Gastrocnemius medialis (tissue), 4 donors: ENCODE data around the gene RSKR. TPM values are rescaled to one million over a fixed set of nuclear protein-coding genes. Genes with fewer than 3 reads are reported as not detected.
"Not testable (repeated sequence)": the region's sequence is repeated elsewhere in the genome, so short reads cannot be mapped to it uniquely, and the experiment has no call there.

Experiments used
- ATAC-seq, 2 donors: fragments of 150-250 bp; one replicate each; pipeline ENCODE4 v1.9.1; 2016
- DNase-seq, 2 donors: peaks; one replicate each; pipeline ENCODE4 v3.0.0-alpha.2; 2019
- H3K27ac ChIP-seq, 4 donors: fragments of 200-600 bp; sonication (generic); 1 replicate in 1 of 4; 2 replicates in 3 of 4; pipeline ENCODE4 v1.5.1; 2016 to 2018; ENCODE audit warnings: mild to moderate bottlenecking in 2 of 4, moderate library complexity in 1 of 4
- H3K27me3 ChIP-seq, 3 donors: fragments of 200-600 bp; sonication (generic) in 2 of 3; 1 replicate in 1 of 3; 2 replicates in 2 of 3; pipeline versions ENCODE4 v1.5.1 to v1.6.0; 2016 to 2019; ENCODE audit warnings: mild to moderate bottlenecking in 1 of 3, moderate library complexity in 1 of 3
- H3K36me3 ChIP-seq, 2 donors: fragments of 200-600 bp; sonication (generic) in 1 of 2; one replicate each; pipeline ENCODE4 v1.5.1; 2017 to 2018
- H3K4me1 ChIP-seq, 2 donors: fragments of 200-600 bp; sonication (generic) in 1 of 2; one replicate each; pipeline ENCODE4 v1.5.1; 2016 to 2017; ENCODE audit warnings: mild to moderate bottlenecking in 2 of 2
- H3K4me3 ChIP-seq, 4 donors: fragments of 200-600 bp; sonication (generic) in 3 of 4; 1 replicate in 1 of 4; 2 replicates in 3 of 4; pipeline ENCODE4 v1.5.1; 2016 to 2019; ENCODE audit warnings: mild to moderate bottlenecking in 2 of 4
- H3K9me3 ChIP-seq, 3 donors: fragments of 200-600 bp; sonication (generic) in 2 of 3; 1 replicate in 1 of 3; 2 replicates in 2 of 3; pipeline ENCODE4 v1.5.1; 2016 to 2019
- CTCF ChIP-seq, 5 experiments: fragments of 450-650 bp in 3 of 5; fragments of 200-600 bp in 2 of 5; sonication (generic) in 2 of 5; IDR thresholded peaks in 4 of 5; conservative IDR thresholded peaks in 1 of 5; 1 replicate in 4 of 5; 2 replicates in 1 of 5; pipeline ENCODE4 v1.5.1; 2016 to 2019; ENCODE audit warnings: antibody characterized with exemption in 5 of 5, mild to moderate bottlenecking in 3 of 5, moderate library complexity in 3 of 5
- POLR2A ChIP-seq, 2 donors: fragments of 450-650 bp; IDR thresholded peaks; one replicate each; pipeline ENCODE4 v1.6.1; 2017; ENCODE audit warnings: antibody characterized with exemption in 2 of 2, mild to moderate bottlenecking in 2 of 2, moderate library complexity in 2 of 2
- in situ Hi-C, 4 donors: fragments of 200-750 bp; cut with MboI; loops; one replicate each; pipeline versions ENCODE4 v1.15.0 to v1.8.0; 2017; ENCODE audit warnings: low sequenced_read_pairs in 4 of 4
- intact Hi-C: fragments of 100-400 bp; cut with DNase I; formaldehyde crosslinking; loops from one replicate; pipeline ENCODE4 v1.15.1; 2023; ENCODE audit warnings: low total_unique reads
- total RNA-seq, 4 donors: library from RNA; depleted of rRNA; stranded (reverse); fragments of >200 nt; gene quantifications; one replicate each; pipeline versions ENCODE4 v1.1.0 to v1.2.3, GENCODE V29; 2016

Gene RSKR
- total RNA-seq, 4 donors from 2014 or later: 1.8 to 10.1 (median 2.8) TPM

- H3K9me3 ChIP-seq, ATAC-seq, H3K27me3 ChIP-seq, DNase-seq, H3K4me3 ChIP-seq, intact Hi-C loops, H3K27ac ChIP-seq: not testable (repeated sequence)
- Histone ChIP-seq H3K36me3 (peaks cover 0 to 35% of the 10 kb centered on the region in 2 donors), H3K4me1 (peaks cover 17 to 21% of the 10 kb centered on the region in 2 donors)
- in situ Hi-C loops: loop anchor here in 1 of 4 donors (25.0 kb wide), 1 partner anchor 96 kb away; the partner anchor contains the start of genes PIGS and UNC119
Observed at GRCh38 chr17:28658342-28658741, 44.4 kb upstream of the RSKR start.

- Histone ChIP-seq H3K27me3 (no peaks in the 10 kb centered on the region), H3K4me1 (peaks cover 11 to 15% of the 10 kb centered on the region in 2 donors), H3K4me3 (no peak overlapping the region), H3K36me3 (peaks cover 0 to 38% of the 10 kb centered on the region in 2 donors), H3K27ac (no peak overlapping the region), H3K9me3 (no peaks in the 10 kb centered on the region)
- no peak for ATAC-seq
- intact Hi-C loops (no loop called here), in situ Hi-C loops (loop anchor here in 1 of 4 donors (25.0 kb wide), 1 partner anchor 95 kb away; the partner anchor contains the start of genes PIGS and UNC119)
- TF ChIP-seq CTCF (IDR thresholded peaks at IDR 0.05 in 4 of 5, conservative IDR thresholded peaks at IDR 0.05 in 1 of 5) (no peak), POLR2A (IDR thresholded peaks at IDR 0.05) (no peak)
- no peak for DNase-seq
Observed at GRCh38 chr17:28657756-28658155, 43.8 kb upstream of the RSKR start.

- Histone ChIP-seq H3K36me3 (peaks cover 0 to 57% of the 10 kb centered on the region in 2 donors), H3K4me1 (peaks cover 0 to 4% of the 10 kb centered on the region in 2 donors), H3K9me3 (no peaks in the 10 kb centered on the region), H3K4me3 (no peak overlapping the region), H3K27ac (no peak overlapping the region), H3K27me3 (no peaks in the 10 kb centered on the region)
- intact Hi-C loops: no loop called here
- in situ Hi-C loops: loop anchor here in 1 of 4 donors (25.0 kb wide), 1 partner anchor 93 kb away; the partner anchor contains the start of genes PIGS and UNC119
- TF ChIP-seq POLR2A (IDR thresholded peaks at IDR 0.05): no peak
- TF ChIP-seq CTCF (IDR thresholded peaks at IDR 0.05 in 4 of 5, conservative IDR thresholded peaks at IDR 0.05 in 1 of 5): no peak
- ATAC-seq (no peak), DNase-seq (no peak)
Observed at GRCh38 chr17:28655160-28655559, 41.2 kb upstream of the RSKR start.

- ATAC-seq: no peak
- H3K4me3 ChIP-seq: no peak overlapping the region
- peaks cover 19 to 21% of the 10 kb centered on the region in 2 donors for H3K4me1 ChIP-seq
- H3K36me3 ChIP-seq: peaks cover 0 to 37% of the 10 kb centered on the region in 2 donors
- H3K9me3 ChIP-seq: no peaks in the 10 kb centered on the region
- DNase-seq: no peak
- no peak for TF ChIP-seq POLR2A (IDR thresholded peaks at IDR 0.05)
- no peak for TF ChIP-seq CTCF (IDR thresholded peaks at IDR 0.05 in 4 of 5, conservative IDR thresholded peaks at IDR 0.05 in 1 of 5)
- intact Hi-C loops: no loop called here
- H3K27ac ChIP-seq: no peak overlapping the region
- no peaks in the 10 kb centered on the region for H3K27me3 ChIP-seq
- in situ Hi-C loops: no loop called here
Observed at GRCh38 chr17:28648698-28649097, 34.7 kb upstream of the RSKR start.

GRCh38 chr17:28646039-28646754 lies 32.2 kb upstream of the RSKR start:
- Histone ChIP-seq H3K4me3 (peak overlapping the region; percentile 90 to 92 (median 92)), H3K27ac (peak overlapping the region; percentile 90 to 98 (median 96)), H3K36me3 (peaks cover 0 to 39% of the 10 kb centered on the region in 2 donors), H3K27me3 (no peaks in the 10 kb centered on the region), H3K4me1 (peaks cover 29 to 33% of the 10 kb centered on the region in 2 donors), H3K9me3 (no peaks in the 10 kb centered on the region)
- in situ Hi-C loops: no loop called here
- no peak for ATAC-seq
- DNase-seq: no peak
- TF ChIP-seq POLR2A (IDR thresholded peaks at IDR 0.05) (no peak), CTCF (IDR thresholded peaks at IDR 0.05 in 4 of 5, conservative IDR thresholded peaks at IDR 0.05 in 1 of 5) (no peak)
- intact Hi-C loops: no loop called here
